Activated CD4-positive, alpha-beta memory T cell treated with anti-CD3 and anti-CD28 coated beads, Interleukin-2, amount 10 ng/mL, durations not matched to agents 7 days and 5 days (primary cell): ENCODE measurements around the gene PLOD2. TPM values are rescaled to one million over a fixed set of nuclear protein-coding genes. Genes with fewer than 3 reads are reported as not detected.

ENCODE experiments used
- CTCF ChIA-PET: fragments of 350-600 bp; sonication (Branson Sonifier 250); formaldehyde crosslinking; loops from one replicate; lab custom pipeline; 2021; ENCODE audit warnings: antibody characterized with exemption, inconsistent platforms; lab: Charles Lee
- POLR2A ChIA-PET: fragments of 350-600 bp; sonication (Branson Sonifier 250); formaldehyde crosslinking; loops from one replicate; lab custom pipeline; 2021; ENCODE audit warnings: antibody characterized with exemption; lab: Charles Lee
- DNase-seq: peaks from one replicate; pipeline ENCODE4 v3.0.0-alpha.2; 2020
- H3K27ac Mint-ChIP-seq: one replicate; pipeline ENCODE4 v1.8.0; 2021; ENCODE audit warnings: mild to moderate bottlenecking, mixed read lengths
- H3K27me3 Mint-ChIP-seq: one replicate; pipeline ENCODE4 v1.8.0; 2021; ENCODE audit warnings: mixed read lengths
- H3K36me3 Mint-ChIP-seq: one replicate; pipeline ENCODE4 v1.8.0; 2021; ENCODE audit warnings: low read depth, mixed read lengths
- H3K4me1 Mint-ChIP-seq: one replicate; pipeline ENCODE4 v1.8.0; 2021; ENCODE audit warnings: mixed read lengths
- H3K4me3 Mint-ChIP-seq: one replicate; pipeline ENCODE4 v1.8.0; 2021; ENCODE audit warnings: mild to moderate bottlenecking, mixed read lengths
- H3K9me3 Mint-ChIP-seq: one replicate; pipeline ENCODE4 v1.8.0; 2021; ENCODE audit warnings: mixed read lengths
- total RNA-seq, 2 experiments: library from RNA; stranded (reverse); gene quantifications; one replicate each; pipeline ENCODE4 v1.2.3, GENCODE V29; 2021

The PLOD2 gene
- total RNA-seq, 2 experiments from 2014 or later = 0.53 to 1.1 TPM

GRCh38 chr3:146181216-146181615, 20.2 kb upstream of the PLOD2 start:
- Mint-ChIP-seq H3K36me3 (no peaks in the 10 kb centered on the region), H3K9me3 (no peaks in the 10 kb centered on the region), H3K4me1 (no peaks in the 10 kb centered on the region), H3K4me3 (no peak overlapping the region), H3K27me3 (no peaks in the 10 kb centered on the region), H3K27ac (no peak overlapping the region)
- POLR2A ChIA-PET = no interaction called here
- CTCF ChIA-PET = interaction anchor here (1.3 kb wide), 1 partner anchor 9 kb away, joined by 7 read pairs; no protein-coding TSS in a partner anchor
- no peak for DNase-seq

GRCh38 chr3:146180376-146180775, 19.4 kb upstream of the PLOD2 start:
- Mint-ChIP-seq H3K9me3 (no peaks in the 10 kb centered on the region), H3K27ac (no peak overlapping the region), H3K4me1 (no peaks in the 10 kb centered on the region), H3K4me3 (no peak overlapping the region), H3K36me3 (no peaks in the 10 kb centered on the region), H3K27me3 (no peaks in the 10 kb centered on the region)
- POLR2A ChIA-PET = no interaction called here
- CTCF ChIA-PET = interaction anchor here (1.3 kb wide), 1 partner anchor 10 kb away, joined by 7 read pairs; no protein-coding TSS in a partner anchor
- DNase-seq = no peak

GRCh38 chr3:146178006-146178689, 17.2 kb upstream of the PLOD2 start:
- ChIA-PET POLR2A (no interaction called here), CTCF (no interaction called here)
- DNase-seq = no peak

GRCh38 chr3:146177519-146177918, 16.5 kb upstream of the PLOD2 start:
- no peak overlapping the region for H3K27ac Mint-ChIP-seq
- no peak for DNase-seq
- H3K4me3 Mint-ChIP-seq = no peak overlapping the region
- H3K4me1 Mint-ChIP-seq = no peaks in the 10 kb centered on the region
- H3K9me3 Mint-ChIP-seq = no peaks in the 10 kb centered on the region
- peaks cover 3% of the 10 kb centered on the region for H3K27me3 Mint-ChIP-seq
- POLR2A ChIA-PET = no interaction called here
- CTCF ChIA-PET = no interaction called here
- H3K36me3 Mint-ChIP-seq = no peaks in the 10 kb centered on the region

More at GRCh38 chr3:146178006-146178689, 17.2 kb upstream of the PLOD2 start:
- Mint-ChIP-seq H3K4me3 (no peak overlapping the region), H3K9me3 (no peaks in the 10 kb centered on the region), H3K36me3 (no peaks in the 10 kb centered on the region), H3K27me3 (peaks cover under 1% of the 10 kb centered on the region), H3K27ac (no peak overlapping the region), H3K4me1 (no peaks in the 10 kb centered on the region)

GRCh38 chr3:146177072-146177471, 16.1 kb upstream of the PLOD2 start:
- DNase-seq = no peak
- CTCF ChIA-PET = no interaction called here
- Mint-ChIP-seq H3K27ac (no peak overlapping the region), H3K36me3 (no peaks in the 10 kb centered on the region), H3K9me3 (no peaks in the 10 kb centered on the region), H3K27me3 (peaks cover 4% of the 10 kb centered on the region), H3K4me1 (no peaks in the 10 kb centered on the region), H3K4me3 (no peak overlapping the region)
- POLR2A ChIA-PET = no interaction called here

GRCh38 chr3:146172586-146172985, 11.6 kb upstream of the PLOD2 start:
- Mint-ChIP-seq H3K27ac (no peak overlapping the region), H3K9me3 (no peaks in the 10 kb centered on the region), H3K4me3 (no peak overlapping the region), H3K4me1 (no peaks in the 10 kb centered on the region), H3K27me3 (peaks cover 7% of the 10 kb centered on the region), H3K36me3 (no peaks in the 10 kb centered on the region)
- no peak for DNase-seq
- ChIA-PET CTCF (no interaction called here), POLR2A (no interaction called here)

- Mint-ChIP-seq H3K27me3 (peaks cover 7% of the 10 kb centered on the region), H3K36me3 (no peaks in the 10 kb centered on the region), H3K27ac (no peak overlapping the region), H3K4me1 (no peaks in the 10 kb centered on the region), H3K9me3 (no peaks in the 10 kb centered on the region), H3K4me3 (no peak overlapping the region)
- ChIA-PET POLR2A (no interaction called here), CTCF (interaction anchor here (2.1 kb wide), 1 partner anchor 19 kb away, joined by 8 read pairs; no protein-coding TSS in a partner anchor)
- no peak for DNase-seq
Observed at GRCh38 chr3:146170591-146170990, 9.6 kb upstream of the PLOD2 start.

GRCh38 chr3:146169891-146170290, 8.9 kb upstream of the PLOD2 start:
- Mint-ChIP-seq H3K27ac (no peak overlapping the region), H3K4me3 (no peak overlapping the region), H3K27me3 (peaks cover 10% of the 10 kb centered on the region), H3K9me3 (no peaks in the 10 kb centered on the region), H3K4me1 (no peaks in the 10 kb centered on the region), H3K36me3 (no peaks in the 10 kb centered on the region)
- CTCF ChIA-PET = no interaction called here
- POLR2A ChIA-PET = no interaction called here
- DNase-seq = no peak

- no peak overlapping the region for H3K27ac Mint-ChIP-seq
- H3K4me1 Mint-ChIP-seq = peaks cover 4% of the 10 kb centered on the region
- ChIA-PET CTCF (interaction anchor here (1.0 kb wide), 1 partner anchor 21 kb away, joined by 3 read pairs; no protein-coding TSS in a partner anchor), POLR2A (no interaction called here)
- H3K36me3 Mint-ChIP-seq = no peaks in the 10 kb centered on the region
- DNase-seq = no peak
- no peak overlapping the region for H3K4me3 Mint-ChIP-seq
- peaks cover 23% of the 10 kb centered on the region for H3K27me3 Mint-ChIP-seq
- no peaks in the 10 kb centered on the region for H3K9me3 Mint-ChIP-seq
Observed at GRCh38 chr3:146166826-146167225, 5.8 kb upstream of the PLOD2 start.

- Mint-ChIP-seq H3K4me1 (peaks cover 8% of the 10 kb centered on the region), H3K9me3 (no peaks in the 10 kb centered on the region), H3K36me3 (no peaks in the 10 kb centered on the region), H3K27ac (no peak overlapping the region), H3K27me3 (peaks cover 26% of the 10 kb centered on the region), H3K4me3 (no peak overlapping the region)
- ChIA-PET CTCF (interaction anchor here (1.0 kb wide), 1 partner anchor 21 kb away, joined by 3 read pairs; no protein-coding TSS in a partner anchor), POLR2A (no interaction called here)
- no peak for DNase-seq
Observed at GRCh38 chr3:146166415-146166821, 5.4 kb upstream of the PLOD2 start.

GRCh38 chr3:146165877-146166276, 4.9 kb upstream of the PLOD2 start:
- Mint-ChIP-seq H3K9me3 (no peaks in the 10 kb centered on the region), H3K4me3 (no peak overlapping the region), H3K27me3 (peaks cover 28% of the 10 kb centered on the region), H3K36me3 (no peaks in the 10 kb centered on the region), H3K27ac (no peak overlapping the region), H3K4me1 (peaks cover 8% of the 10 kb centered on the region)
- ChIA-PET CTCF (interaction anchor here (1.0 kb wide), 1 partner anchor 24 kb away, joined by 5 read pairs; no protein-coding TSS in a partner anchor), POLR2A (no interaction called here)
- no peak for DNase-seq

- H3K36me3 Mint-ChIP-seq = no peaks in the 10 kb centered on the region
- ChIA-PET CTCF (interaction anchor here (1.0 kb wide), 1 partner anchor 24 kb away, joined by 5 read pairs; no protein-coding TSS in a partner anchor), POLR2A (no interaction called here)
- H3K27ac Mint-ChIP-seq = no peak overlapping the region
- H3K27me3 Mint-ChIP-seq = peaks cover 32% of the 10 kb centered on the region
- H3K4me3 Mint-ChIP-seq = no peak overlapping the region
- DNase-seq = no peak
- H3K9me3 Mint-ChIP-seq = no peaks in the 10 kb centered on the region
- H3K4me1 Mint-ChIP-seq = peaks cover 11% of the 10 kb centered on the region
Observed at GRCh38 chr3:146164971-146165769, 4.2 kb upstream of the PLOD2 start.

GRCh38 chr3:146164506-146164905, 3.5 kb upstream of the PLOD2 start:
- DNase-seq = no peak
- no peaks in the 10 kb centered on the region for H3K36me3 Mint-ChIP-seq
- CTCF ChIA-PET = no interaction called here
- H3K4me3 Mint-ChIP-seq = no peak overlapping the region
- H3K27ac Mint-ChIP-seq = no peak overlapping the region
- peaks cover 16% of the 10 kb centered on the region for H3K4me1 Mint-ChIP-seq
- POLR2A ChIA-PET = no interaction called here
- H3K27me3 Mint-ChIP-seq = peaks cover 38% of the 10 kb centered on the region
- no peaks in the 10 kb centered on the region for H3K9me3 Mint-ChIP-seq
